Stimulated activated CD8-positive, alpha-beta memory T cell treated with anti-CD3 and anti-CD28 coated beads, Interleukin-7, amount 100 ng/mL, for 1 hour (primary cell): ENCODE measurements around the gene ZMIZ2.
"Not testable (repeated sequence)": the region's sequence is repeated elsewhere in the genome, so short reads cannot be mapped to it uniquely, and the experiment has no call there.

ENCODE experiments used
- DNase-seq, 2 donors: peaks; one replicate each; pipeline ENCODE4 v3.0.0-alpha.2; 2020; ENCODE audit warnings: low read depth in 2 of 2

The ZMIZ2 gene

GRCh38 chr7:44727937-44728262, 20.7 kb upstream of the ZMIZ2 start:
- no peak for DNase-seq

GRCh38 chr7:44729949-44730590, 18.6 kb upstream of the ZMIZ2 start:
- no peak for DNase-seq

- not testable (repeated sequence) for DNase-seq
These were observed 15.7 kb upstream of the ZMIZ2 start for GRCh38 chr7:44732971-44733370.

GRCh38 chr7:44733708-44734481, 14.8 kb upstream of the ZMIZ2 start:
- DNase-seq: no peak

GRCh38 chr7:44735403-44736165, 13.1 kb upstream of the ZMIZ2 start:
- no peak for DNase-seq

- DNase-seq: no peak
These were observed 11.8 kb upstream of the ZMIZ2 start for GRCh38 chr7:44736896-44737295.

- DNase-seq: no peak
These were observed 10.5 kb upstream of the ZMIZ2 start for GRCh38 chr7:44738051-44738723.

GRCh38 chr7:44738876-44739665, 9.6 kb upstream of the ZMIZ2 start:
- no peak for DNase-seq

- no peak for DNase-seq
These were observed 8.6 kb upstream of the ZMIZ2 start for GRCh38 chr7:44740055-44740454.

GRCh38 chr7:44743750-44744149, 4.9 kb upstream of the ZMIZ2 start:
- DNase-seq: no peak

GRCh38 chr7:44748948-44749731, 493 bp downstream of the ZMIZ2 start:
- DNase-seq: no peak

GRCh38 chr7:44749992-44750391, 1.3 kb downstream of the ZMIZ2 start:
- no peak for DNase-seq

GRCh38 chr7:44750424-44750823, 1.8 kb downstream of the ZMIZ2 start:
- no peak for DNase-seq

- DNase-seq: no peak
These were observed 2.4 kb downstream of the ZMIZ2 start for GRCh38 chr7:44750921-44751571.

GRCh38 chr7:44752822-44753221, 4.2 kb downstream of the ZMIZ2 start:
- no peak for DNase-seq

- DNase-seq: no peak
These were observed 6.4 kb downstream of the ZMIZ2 start for GRCh38 chr7:44754802-44755697.

GRCh38 chr7:44755698-44756627, 7.3 kb downstream of the ZMIZ2 start:
- no peak for DNase-seq

GRCh38 chr7:44756904-44757303, 8.3 kb downstream of the ZMIZ2 start:
- DNase-seq: no peak
